GM19463 (cell line): ENCODE data around the gene EAPP.
"Not testable (repeated sequence)": the region's sequence is repeated elsewhere in the genome, so short reads cannot be mapped to it uniquely, and the experiment has no call there.

Source experiments
- ATAC-seq: cut with Tn5 transposase; IDR thresholded peaks from one replicate; pipeline ENCODE4 v1.9.1; 2021; ENCODE audit warnings: mild to moderate bottlenecking, moderate library complexity; ENCODE audit not compliant: unreplicated experiment

The EAPP gene

DNA sequence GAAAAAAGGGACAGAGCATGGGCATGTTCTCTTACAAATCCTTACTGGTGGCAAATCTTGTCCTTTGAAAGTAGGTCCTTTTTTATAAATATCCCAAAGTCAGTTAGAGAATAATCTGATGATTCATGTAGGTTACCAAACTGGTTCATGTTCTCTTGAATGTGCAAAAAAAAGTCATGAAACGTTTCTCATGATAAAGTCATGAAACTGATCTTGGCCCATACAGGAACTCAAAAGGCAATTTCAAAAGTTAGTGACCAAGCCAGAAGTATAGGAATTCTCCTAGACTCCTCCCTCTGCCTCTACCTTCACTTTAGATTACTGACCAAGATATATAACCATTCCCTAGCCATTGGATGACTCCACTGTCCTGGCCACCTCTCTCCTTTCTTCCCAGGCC is 50.2 kb downstream of the EAPP start:
- ATAC-seq, result no peak

DNA sequence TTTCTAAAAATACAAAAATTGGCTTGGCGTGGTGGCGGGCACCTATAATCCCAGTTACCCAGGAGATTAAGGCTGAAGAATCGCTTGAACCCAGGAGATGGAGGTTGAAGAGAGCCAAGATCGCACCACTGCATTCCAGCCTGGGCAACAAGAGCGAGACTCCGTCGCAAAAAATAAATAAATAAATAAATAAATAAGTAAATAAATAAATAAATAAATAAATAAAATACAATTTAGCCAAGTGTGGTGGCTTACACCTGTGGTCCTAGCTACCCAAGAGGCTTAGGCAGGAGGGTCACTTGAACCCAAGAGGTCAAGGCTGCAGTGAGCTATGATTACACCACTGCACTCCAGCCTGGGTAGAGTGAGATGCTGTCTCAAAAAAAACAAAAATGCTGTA is 51.0 kb downstream of the EAPP start:
- ATAC-seq, result no peak

DNA sequence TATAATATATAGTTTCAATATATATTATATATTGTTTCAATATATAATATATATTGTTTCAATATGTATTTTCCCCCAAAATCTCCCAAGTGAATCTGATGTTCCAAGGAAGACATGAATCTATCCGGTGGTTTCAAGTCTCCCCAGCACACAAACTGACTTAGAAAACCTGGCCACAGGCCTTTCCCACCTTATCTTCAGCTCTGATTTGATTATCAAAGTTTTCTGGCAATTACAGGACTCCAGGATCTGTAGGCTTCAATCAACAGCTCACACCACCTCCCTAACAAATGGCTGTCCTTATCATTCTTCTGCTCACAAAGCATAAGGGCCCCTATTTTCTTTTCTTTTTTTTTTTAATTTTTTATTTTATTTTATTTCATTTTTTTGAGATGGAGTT is 54.8 kb downstream of the EAPP start:
- ATAC-seq, result no peak

DNA sequence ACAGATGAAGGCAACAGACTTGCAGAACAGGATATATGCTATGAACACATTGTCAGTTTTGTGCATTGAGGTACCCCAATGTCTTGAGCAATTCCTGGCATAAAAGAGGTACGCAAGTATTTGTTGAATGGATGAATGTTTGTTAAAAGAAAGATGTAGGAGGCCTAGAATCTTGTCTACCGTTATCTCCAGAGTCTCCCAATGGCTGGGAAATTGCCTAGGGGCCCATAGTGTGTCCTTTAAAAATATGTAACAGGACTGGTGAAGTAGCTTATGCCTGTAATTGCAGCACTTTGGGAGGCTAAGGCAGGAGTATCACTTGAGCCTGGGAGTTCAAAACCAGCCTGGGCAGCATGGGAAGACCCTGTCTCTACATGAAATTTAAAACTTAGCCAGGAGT is 57.0 kb downstream of the EAPP start:
- no peak for ATAC-seq

DNA sequence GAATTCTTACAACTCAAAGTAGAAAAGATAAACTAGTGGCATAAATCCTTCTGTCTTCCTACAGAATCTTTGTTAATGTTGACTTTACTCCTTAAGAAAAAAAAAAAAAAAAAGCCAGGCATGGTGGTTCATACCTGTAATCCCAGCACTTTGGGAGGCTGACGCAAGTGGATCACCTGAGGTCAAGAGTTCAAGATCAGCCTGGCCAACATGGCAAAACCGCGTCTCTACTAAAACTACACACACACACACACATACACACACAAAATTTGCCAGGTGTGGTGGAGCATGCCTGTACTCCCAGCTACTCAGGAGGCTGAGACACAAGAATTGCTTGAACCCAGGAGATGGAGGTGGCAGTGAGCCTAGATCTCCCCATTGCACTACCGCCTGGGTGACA is 59.8 kb downstream of the EAPP start:
- no peak for ATAC-seq

DNA sequence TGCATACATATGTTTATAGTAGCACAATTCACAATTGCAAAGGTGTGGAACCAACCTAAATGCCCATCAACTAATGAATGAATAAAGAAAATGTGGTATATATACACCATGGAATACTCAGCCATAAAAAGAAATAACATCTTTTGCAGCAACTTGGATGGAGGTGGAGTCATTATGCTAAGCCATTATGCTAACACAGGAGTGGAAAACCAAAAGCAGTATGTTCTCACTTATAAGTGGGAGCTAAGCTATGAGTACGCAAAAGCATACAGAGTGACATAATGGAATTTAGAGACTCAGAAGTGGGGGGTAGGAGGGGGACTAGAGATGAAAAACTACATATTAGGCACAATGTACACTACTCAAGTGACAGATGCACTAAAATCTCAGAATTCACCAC is 61.2 kb downstream of the EAPP start:
- ATAC-seq, result no peak

DNA sequence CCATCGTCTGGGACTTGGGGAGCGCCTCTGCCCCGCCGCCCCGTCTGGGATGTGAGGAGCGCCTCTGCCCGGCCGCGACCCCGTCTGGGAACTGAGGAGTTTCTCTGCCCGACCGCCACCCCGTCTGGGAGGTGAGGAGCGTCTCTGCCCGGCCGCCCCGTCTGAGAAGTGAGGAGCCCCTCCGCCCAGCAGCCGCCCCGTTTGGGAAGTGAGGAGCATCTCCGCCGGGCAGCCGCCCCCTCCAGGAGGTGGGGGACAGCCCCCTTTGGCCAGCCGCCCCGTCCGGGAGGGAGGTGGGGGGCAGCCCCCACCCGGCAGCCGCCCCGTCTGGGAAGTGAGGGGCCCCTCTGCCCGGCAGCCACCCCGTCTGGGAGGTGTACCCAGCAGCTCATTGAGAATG is 63.5 kb downstream of the EAPP start:
- ATAC-seq, result not testable (repeated sequence)

DNA sequence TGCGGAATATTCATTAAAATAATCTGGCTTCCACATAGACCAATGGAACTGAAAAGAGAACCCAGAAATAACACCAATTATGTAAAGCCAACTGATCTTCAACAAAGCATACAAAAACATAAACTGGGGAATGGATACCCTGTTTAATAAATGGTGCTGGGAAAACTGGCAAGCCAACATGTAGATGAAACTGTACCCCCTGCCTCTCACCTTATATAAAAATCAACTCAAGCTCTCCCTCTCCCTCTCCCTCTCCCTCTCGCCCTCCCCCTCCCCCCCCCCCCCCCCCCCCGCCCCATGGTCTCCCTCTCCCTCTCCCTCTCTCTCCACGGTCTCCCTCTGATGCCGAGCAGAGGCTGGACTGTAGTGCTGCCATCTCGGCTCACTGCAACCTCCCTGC is 64.3 kb downstream of the EAPP start:
- ATAC-seq, result no peak

DNA sequence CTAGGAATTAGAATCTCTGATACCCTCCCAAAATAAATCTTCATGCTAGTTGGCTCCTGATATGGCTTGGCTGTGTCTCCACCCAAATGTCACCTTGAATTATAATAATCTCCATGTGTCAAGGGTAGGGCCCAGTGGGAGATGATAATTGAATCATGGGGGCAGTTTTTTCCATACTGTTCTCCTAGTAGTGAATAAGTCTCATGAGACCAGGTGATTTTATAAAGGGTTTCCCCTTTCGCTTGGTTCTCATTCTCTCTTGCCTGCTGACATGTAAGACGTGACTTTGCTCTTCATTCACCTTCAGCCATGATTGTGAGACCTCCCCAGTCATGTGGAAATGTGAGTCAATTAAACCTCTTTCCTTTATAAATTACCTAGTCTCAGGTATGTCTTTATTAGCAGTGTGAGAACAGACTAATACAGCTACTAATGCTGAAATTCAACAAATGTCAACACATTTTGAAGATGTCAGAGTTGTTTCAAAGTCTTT is 65.3 kb downstream of the EAPP start:
- no peak for ATAC-seq

DNA sequence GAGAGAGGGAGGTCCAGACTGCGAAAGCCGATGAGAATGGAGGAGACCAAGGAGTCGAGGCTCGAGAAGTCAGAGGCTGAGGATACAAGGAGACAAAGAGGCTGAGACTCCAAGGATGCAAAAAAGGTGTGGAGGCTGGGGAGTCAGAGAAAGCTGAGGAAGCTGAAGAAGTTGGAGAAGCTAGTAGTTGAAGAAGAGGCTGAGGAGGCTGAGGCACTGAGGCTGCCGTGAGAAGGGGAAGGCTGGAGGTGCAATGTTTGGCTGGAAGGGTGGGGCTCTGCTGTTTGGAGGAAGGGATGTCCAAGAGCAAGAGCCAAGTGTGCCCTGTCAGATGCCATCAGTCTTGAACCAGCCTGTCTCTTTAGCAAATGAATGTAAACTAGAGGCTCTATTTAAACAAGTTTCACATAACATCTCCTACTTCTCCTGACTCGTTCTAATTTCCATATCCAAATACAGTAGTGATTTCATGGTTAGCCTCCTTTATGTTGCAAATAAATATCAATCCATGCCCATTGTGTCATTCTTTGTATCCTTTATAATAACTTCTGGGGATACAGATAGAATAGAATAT is 66.7 kb downstream of the EAPP start:
- no peak for ATAC-seq

DNA sequence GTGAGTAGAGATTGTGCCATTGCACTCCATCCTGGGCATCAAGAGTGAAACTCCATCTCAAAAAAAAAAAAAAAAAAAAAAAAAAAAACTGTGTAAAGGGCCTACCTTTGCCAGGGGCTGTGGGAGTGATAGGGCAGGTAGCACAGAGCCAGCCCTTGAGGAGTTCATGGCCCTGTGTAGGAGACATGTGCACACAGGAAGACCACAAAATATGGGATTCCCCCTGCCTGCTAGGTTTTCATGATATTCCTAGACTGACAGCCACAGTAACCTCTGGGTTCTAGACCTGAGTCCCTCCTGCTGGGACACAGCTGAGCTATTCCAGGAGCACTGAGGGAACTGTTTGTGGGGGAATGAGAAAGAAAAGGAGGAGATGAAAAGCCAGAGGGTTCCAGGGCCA is 69.2 kb downstream of the EAPP start:
- no peak for ATAC-seq

DNA sequence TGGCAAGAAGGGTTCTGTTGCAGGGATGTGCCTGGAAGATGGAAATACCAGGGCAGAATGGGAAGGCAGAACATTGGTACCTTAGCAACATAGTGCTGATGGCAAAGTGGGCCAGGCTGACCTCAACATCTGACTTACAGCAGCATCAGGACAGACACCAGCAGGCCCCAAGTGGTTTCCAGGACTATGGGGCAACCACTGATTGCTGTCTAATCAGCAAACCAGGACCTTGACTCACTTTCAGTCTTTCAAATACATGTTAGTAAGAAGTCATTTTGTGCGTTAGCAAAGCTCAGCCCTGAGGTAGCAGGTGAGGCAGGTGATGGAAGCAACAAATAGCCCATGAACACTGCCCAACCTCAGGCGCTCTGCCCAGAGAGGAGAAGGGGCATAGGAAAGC is 72.8 kb downstream of the EAPP start:
- ATAC-seq, result no peak
